Cerebellar nuclear complex (tissue), 1 donor: ENCODE measurements around the gene ITGBL1.

Source experiments
- DNase-seq, 2 experiments: peaks; one replicate each; lab custom pipeline; 2025; lab: John Stamatoyannopoulos, UW

Gene ITGBL1

GRCh38 chr13:101451641-101452040 lies 834 bp upstream of the ITGBL1 start:
- DNase-seq: no peak

- no peak for DNase-seq
These were observed 1.3 kb downstream of the ITGBL1 start for GRCh38 chr13:101453784-101454201.

GRCh38 chr13:101454767-101455166 lies 2.3 kb downstream of the ITGBL1 start:
- no peak for DNase-seq

GRCh38 chr13:101455863-101456262 lies 3.4 kb downstream of the ITGBL1 start:
- DNase-seq: no peak

- no peak for DNase-seq
These were observed 4.7 kb downstream of the ITGBL1 start for GRCh38 chr13:101457176-101457575.

- DNase-seq: no peak
These were observed 13.4 kb downstream of the ITGBL1 start for GRCh38 chr13:101465877-101466276.

GRCh38 chr13:101467415-101467814 lies 14.9 kb downstream of the ITGBL1 start:
- no peak for DNase-seq

- DNase-seq: no peak
These were observed 21.0 kb downstream of the ITGBL1 start for GRCh38 chr13:101473458-101473857.

- DNase-seq: no peak
These were observed 22.0 kb downstream of the ITGBL1 start for GRCh38 chr13:101474419-101474957.

GRCh38 chr13:101475536-101475935 lies 23.1 kb downstream of the ITGBL1 start:
- DNase-seq: no peak

GRCh38 chr13:101481421-101481820 lies 28.9 kb downstream of the ITGBL1 start:
- DNase-seq: no peak

GRCh38 chr13:101486708-101487437 lies 34.4 kb downstream of the ITGBL1 start:
- no peak for DNase-seq

- DNase-seq: no peak
These were observed 35.0 kb downstream of the ITGBL1 start for GRCh38 chr13:101487438-101487830.

GRCh38 chr13:101488734-101489133 lies 36.3 kb downstream of the ITGBL1 start:
- DNase-seq: no peak

GRCh38 chr13:101489643-101490405 lies 37.3 kb downstream of the ITGBL1 start:
- no peak for DNase-seq

- no peak for DNase-seq
These were observed 38.0 kb downstream of the ITGBL1 start for GRCh38 chr13:101490406-101491015.

- no peak for DNase-seq
These were observed 39.9 kb downstream of the ITGBL1 start for GRCh38 chr13:101492251-101492910.

GRCh38 chr13:101493541-101493940 lies 41.1 kb downstream of the ITGBL1 start:
- no peak for DNase-seq

GRCh38 chr13:101499406-101499805 lies 46.9 kb downstream of the ITGBL1 start:
- no peak for DNase-seq

- no peak for DNase-seq
These were observed 50.1 kb downstream of the ITGBL1 start for GRCh38 chr13:101502618-101503017.

- DNase-seq: no peak
These were observed 58.7 kb downstream of the ITGBL1 start for GRCh38 chr13:101511161-101511560.

- no peak for DNase-seq
These were observed 59.3 kb downstream of the ITGBL1 start for GRCh38 chr13:101511766-101512165.
